GM21825 (cell line): ENCODE measurements around the gene PKN1.
"Not testable (repeated sequence)": the region's sequence is repeated elsewhere in the genome, so short reads cannot be mapped to it uniquely, and the experiment has no call there.

Experiments
- ATAC-seq: cut with Tn5 transposase; IDR thresholded peaks from one replicate; pipeline ENCODE4 v1.9.1; 2021; ENCODE audit warnings: mild to moderate bottlenecking, moderate library complexity; ENCODE audit not compliant: unreplicated experiment

PKN1 gene

GRCh38 chr19:14432791-14433553 is at the start of gene PKN1:
Gene PKN1 (plus strand): TSS chr19:14433306. CDS start chr19:14433522, 216 bp downstream.
- ATAC-seq = peak; percentile 43

- no peak for ATAC-seq
These were observed 49.2 kb upstream of the PKN1 start for GRCh38 chr19:14383661-14384555.

GRCh38 chr19:14385492-14385891 is 47.6 kb upstream of the PKN1 start:
- no peak for ATAC-seq

- no peak for ATAC-seq
These were observed 42.6 kb upstream of the PKN1 start for GRCh38 chr19:14390548-14390947.

- no peak for ATAC-seq
These were observed 41.8 kb upstream of the PKN1 start for GRCh38 chr19:14391156-14391821.

GRCh38 chr19:14393329-14393728 is 39.8 kb upstream of the PKN1 start:
- no peak for ATAC-seq

- ATAC-seq = no peak
These were observed 38.9 kb upstream of the PKN1 start for GRCh38 chr19:14394167-14394566.

- ATAC-seq = no peak
These were observed 37.8 kb upstream of the PKN1 start for GRCh38 chr19:14395262-14395661.

GRCh38 chr19:14395710-14396336 is 37.3 kb upstream of the PKN1 start:
- ATAC-seq = no peak

GRCh38 chr19:14396730-14397129 is 36.4 kb upstream of the PKN1 start:
- ATAC-seq = not testable (repeated sequence)

GRCh38 chr19:14397168-14397567 is 35.9 kb upstream of the PKN1 start:
- ATAC-seq = not testable (repeated sequence)

GRCh38 chr19:14400951-14401431 is 32.1 kb upstream of the PKN1 start:
- ATAC-seq = no peak

- ATAC-seq = no peak
These were observed 31.5 kb upstream of the PKN1 start for GRCh38 chr19:14401468-14402195.

- ATAC-seq = no peak
These were observed 30.6 kb upstream of the PKN1 start for GRCh38 chr19:14402332-14403144.

GRCh38 chr19:14403145-14403930 is 29.8 kb upstream of the PKN1 start:
- ATAC-seq = not testable (repeated sequence)

- no peak for ATAC-seq
These were observed 28.8 kb upstream of the PKN1 start for GRCh38 chr19:14404312-14404711.

GRCh38 chr19:14405380-14405757 is 27.7 kb upstream of the PKN1 start:
- no peak for ATAC-seq
